Measurements from ENCODE around the gene HES6. TPM values are rescaled to one million over a fixed set of nuclear protein-coding genes. Genes with fewer than 3 reads are reported as not detected.

Gene HES6
- total RNA-seq, 1 donor from 2014 or later = 8.6 TPM

GRCh38 chr2:238284802-238285515 lies 45.1 kb upstream of the HES6 start:
- intact Hi-C loops (cut with DNase I) = no loop called here
- Histone ChIP-seq H3K27ac (peak overlapping the region; percentile 96), H3K27me3 (no peaks in the 10 kb centered on the region), H3K4me1 (peaks cover 88% of the 10 kb centered on the region), H3K36me3 (no peaks in the 10 kb centered on the region), H3K4me3 (peak overlapping the region in 1 of 2 donors; percentile 86), H3K9me3 (no peaks in the 10 kb centered on the region)
- DNase-seq (ENCODE audit: extremely low spot score in 2 of 2) = no peak
- TF ChIP-seq POLR2AphosphoS5 (IDR thresholded peaks at IDR 0.05; ENCODE audit: insufficient read depth in 1 of 2, low read depth in 1 of 2) (no peak), CTCF (IDR thresholded peaks at IDR 0.05) (no peak), POLR2A (IDR thresholded peaks at IDR 0.05) (no peak)

GRCh38 chr2:238282861-238283738 lies 43.3 kb upstream of the HES6 start:
- DNase-seq (ENCODE audit: extremely low spot score in 2 of 2) = no peak
- Histone ChIP-seq H3K36me3 (no peaks in the 10 kb centered on the region), H3K27ac (no peak overlapping the region), H3K9me3 (no peaks in the 10 kb centered on the region), H3K4me1 (peaks cover 95% of the 10 kb centered on the region), H3K27me3 (no peaks in the 10 kb centered on the region), H3K4me3 (no peak overlapping the region)
- intact Hi-C loops (cut with DNase I) = no loop called here
- no peak for TF ChIP-seq POLR2A (IDR thresholded peaks at IDR 0.05)
- no peak for TF ChIP-seq CTCF (IDR thresholded peaks at IDR 0.05)

- intact Hi-C loops (cut with DNase I) = no loop called here
Observed at GRCh38 chr2:238281826-238282480, 42.1 kb upstream of the HES6 start.

GRCh38 chr2:238280083-238280825 lies 40.4 kb upstream of the HES6 start:
- no peak for DNase-seq (ENCODE audit: extremely low spot score in 2 of 2)
- peaks cover 66% of the 10 kb centered on the region for H3K4me1 ChIP-seq
- intact Hi-C loops (cut with DNase I) = no loop called here

More at GRCh38 chr2:238281826-238282480, 42.1 kb upstream of the HES6 start:
- Histone ChIP-seq H3K27ac (no peak overlapping the region), H3K4me1 (peaks cover 83% of the 10 kb centered on the region), H3K4me3 (no peak overlapping the region), H3K27me3 (no peaks in the 10 kb centered on the region), H3K36me3 (peaks cover 0 to 5% of the 10 kb centered on the region in 2 donors), H3K9me3 (no peaks in the 10 kb centered on the region)
- no peak for DNase-seq (ENCODE audit: extremely low spot score in 2 of 2)
- TF ChIP-seq POLR2AphosphoS5 (IDR thresholded peaks at IDR 0.05; ENCODE audit: insufficient read depth in 1 of 2, low read depth in 1 of 2) (no peak), POLR2A (IDR thresholded peaks at IDR 0.05) (no peak), CTCF (IDR thresholded peaks at IDR 0.05) (no peak)

More at GRCh38 chr2:238280083-238280825, 40.4 kb upstream of the HES6 start:
- Histone ChIP-seq H3K27ac (no peak overlapping the region), H3K4me3 (no peak overlapping the region), H3K27me3 (no peaks in the 10 kb centered on the region), H3K36me3 (peaks cover 0 to 21% of the 10 kb centered on the region in 2 donors), H3K9me3 (no peaks in the 10 kb centered on the region)
- no peak for TF ChIP-seq POLR2A (IDR thresholded peaks at IDR 0.05)
- no peak for TF ChIP-seq CTCF (IDR thresholded peaks at IDR 0.05)
- TF ChIP-seq POLR2AphosphoS5 (IDR thresholded peaks at IDR 0.05; ENCODE audit: insufficient read depth in 1 of 2, low read depth in 1 of 2) = no peak

All from vagina (tissue), 2 donors.